ENCODE results near the gene G6PC1.

Gene G6PC1

GRCh38 chr17:42929497-42929844 lies 28.9 kb downstream of the G6PC1 start:
- Histone ChIP-seq H3K36me3 (ENCODE audit: control insufficient read depth, insufficient read depth, low read length) (no peaks in the 10 kb centered on the region), H3K9ac (ENCODE audit: low read depth, low read length) (no peak overlapping the region), H3K27me3 (ENCODE audit: control insufficient read depth, insufficient read depth, low read length) (no peaks in the 10 kb centered on the region), H3K9me3 (ENCODE audit: control insufficient read depth, insufficient read depth, low read length) (no peaks in the 10 kb centered on the region), H3K4me1 (ENCODE audit: control insufficient read depth, insufficient read depth, low read length) (peaks cover 2% of the 10 kb centered on the region), H3K4me3 (ENCODE audit: low read depth, low read length) (no peak overlapping the region)

GRCh38 chr17:42937712-42938596 lies 37.4 kb downstream of the G6PC1 start:
- H3K4me3 ChIP-seq (ENCODE audit: low read depth, low read length), result no peak overlapping the region
- H3K27me3 ChIP-seq (ENCODE audit: control insufficient read depth, insufficient read depth, low read length), result no peaks in the 10 kb centered on the region
- no peak overlapping the region for H3K9ac ChIP-seq (ENCODE audit: low read depth, low read length)
- no peaks in the 10 kb centered on the region for H3K36me3 ChIP-seq (ENCODE audit: control insufficient read depth, insufficient read depth, low read length)
- H3K4me1 ChIP-seq (ENCODE audit: control insufficient read depth, insufficient read depth, low read length), result no peaks in the 10 kb centered on the region
- no peaks in the 10 kb centered on the region for H3K9me3 ChIP-seq (ENCODE audit: control insufficient read depth, insufficient read depth, low read length)

DNA sequence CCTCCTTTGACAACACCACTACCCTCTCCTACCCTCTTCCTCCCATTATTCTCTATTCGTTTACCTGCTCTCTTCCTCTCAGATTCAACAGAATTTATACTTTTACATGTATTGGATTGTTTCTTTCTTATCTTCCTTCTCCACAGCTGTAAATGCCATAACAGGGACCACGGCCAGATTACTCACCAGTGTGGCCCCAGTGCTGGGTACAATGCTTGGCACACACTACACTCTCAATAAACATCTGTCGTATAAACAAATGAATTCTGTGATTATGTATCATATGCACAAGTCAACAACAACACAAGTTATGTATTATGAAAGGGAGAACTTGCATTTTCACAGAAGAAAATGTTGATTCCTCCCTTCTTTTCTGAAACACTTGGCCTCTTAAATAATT lies 43.6 kb downstream of the G6PC1 start:
- no peaks in the 10 kb centered on the region for H3K36me3 ChIP-seq (ENCODE audit: control insufficient read depth, insufficient read depth, low read length)
- H3K27me3 ChIP-seq (ENCODE audit: control insufficient read depth, insufficient read depth, low read length), result no peaks in the 10 kb centered on the region
- no peaks in the 10 kb centered on the region for H3K9me3 ChIP-seq (ENCODE audit: control insufficient read depth, insufficient read depth, low read length)
- no peaks in the 10 kb centered on the region for H3K4me1 ChIP-seq (ENCODE audit: control insufficient read depth, insufficient read depth, low read length)
- H3K4me3 ChIP-seq (ENCODE audit: low read depth, low read length), result no peak overlapping the region
- H3K9ac ChIP-seq (ENCODE audit: low read depth, low read length), result no peak overlapping the region

- Histone ChIP-seq H3K9me3 (ENCODE audit: control insufficient read depth, insufficient read depth, low read length) (no peaks in the 10 kb centered on the region), H3K27me3 (ENCODE audit: control insufficient read depth, insufficient read depth, low read length) (no peaks in the 10 kb centered on the region), H3K36me3 (ENCODE audit: control insufficient read depth, insufficient read depth, low read length) (peaks cover 9% of the 10 kb centered on the region), H3K4me1 (ENCODE audit: control insufficient read depth, insufficient read depth, low read length) (no peaks in the 10 kb centered on the region), H3K4me3 (ENCODE audit: low read depth, low read length) (no peak overlapping the region), H3K9ac (ENCODE audit: low read depth, low read length) (no peak overlapping the region)
These were observed 46.2 kb downstream of the G6PC1 start for GRCh38 chr17:42946812-42947211.

GRCh38 chr17:42950044-42950783 lies 49.6 kb downstream of the G6PC1 start:
- Histone ChIP-seq H3K9ac (ENCODE audit: low read depth, low read length) (no peak overlapping the region), H3K36me3 (ENCODE audit: control insufficient read depth, insufficient read depth, low read length) (peaks cover 22% of the 10 kb centered on the region), H3K4me1 (ENCODE audit: control insufficient read depth, insufficient read depth, low read length) (no peaks in the 10 kb centered on the region), H3K4me3 (ENCODE audit: low read depth, low read length) (no peak overlapping the region), H3K27me3 (ENCODE audit: control insufficient read depth, insufficient read depth, low read length) (no peaks in the 10 kb centered on the region), H3K9me3 (ENCODE audit: control insufficient read depth, insufficient read depth, low read length) (no peaks in the 10 kb centered on the region)
